Esophagus (tissue), 2 donors: ENCODE data around the gene NCOA3. TPM values are rescaled to one million over a fixed set of nuclear protein-coding genes. Genes with fewer than 3 reads are reported as not detected.
A peak's percentile ranks its signal among the peaks of the same experiment; 100 is the strongest.
"Not testable (repeated sequence)": the region's sequence is repeated elsewhere in the genome, so short reads cannot be mapped to it uniquely, and the experiment has no call there.

Experiments used
- H3K27ac ChIP-seq, 2 donors: one replicate each; pipeline ENCODE4 v1.5.1; 2013; ENCODE audit warnings: low read depth in 2 of 2, mild to moderate bottlenecking in 2 of 2, inconsistent platforms in 1 of 2, low read length in 1 of 2, moderate library complexity in 1 of 2
- H3K27me3 ChIP-seq, 2 donors: one replicate each; pipeline ENCODE4 v1.6.1; 2013; ENCODE audit warnings: low read length in 2 of 2, control low read depth in 1 of 2, mild to moderate bottlenecking in 1 of 2; ENCODE audit not compliant: insufficient read depth in 2 of 2, control insufficient read depth in 1 of 2
- H3K36me3 ChIP-seq, 2 donors: one replicate each; pipeline ENCODE4 v1.6.1; 2013; ENCODE audit warnings: low read length in 1 of 2; ENCODE audit not compliant: control insufficient read depth in 2 of 2, insufficient read depth in 2 of 2
- H3K4me1 ChIP-seq, 2 donors: one replicate each; pipeline ENCODE4 v1.6.1; 2013; ENCODE audit warnings: low read length in 1 of 2; ENCODE audit not compliant: control insufficient read depth in 2 of 2, insufficient read depth in 2 of 2
- H3K4me3 ChIP-seq, 2 donors: one replicate each; pipeline ENCODE4 v1.5.1; 2013; ENCODE audit warnings: low read length in 2 of 2, mild to moderate bottlenecking in 2 of 2, low read depth in 1 of 2, moderate library complexity in 1 of 2
- H3K9me3 ChIP-seq, 2 donors: one replicate each; pipeline ENCODE4 v1.6.1; 2013; ENCODE audit warnings: mild to moderate bottlenecking in 2 of 2, low read depth in 1 of 2, low read length in 1 of 2, moderate library complexity in 1 of 2; ENCODE audit not compliant: control insufficient read depth in 2 of 2, insufficient read depth in 1 of 2
- WGBS, 2 donors: extraction: QIAGEN DNeasy Blood & Tissue Kit; methylation state at CpG; one replicate each; pipeline ENCODE4 v1.1.7; 2013; 5-methylcytosine and 5-hydroxymethylcytosine counted together
- polyA plus RNA-seq, 2 donors: library from polyadenylated mRNA; stranded (reverse); fragments of 200-250 nt; gene quantifications; one replicate each; pipeline ENCODE4 v1.2.3, GENCODE V29; 2013
- donor health status: healthy with polysubstance abuse.
- donor health status: Bipolar disorder and iron deficiency.

Gene NCOA3
- polyA plus RNA-seq, 2 donors: 7.2 to 7.8 TPM

DNA sequence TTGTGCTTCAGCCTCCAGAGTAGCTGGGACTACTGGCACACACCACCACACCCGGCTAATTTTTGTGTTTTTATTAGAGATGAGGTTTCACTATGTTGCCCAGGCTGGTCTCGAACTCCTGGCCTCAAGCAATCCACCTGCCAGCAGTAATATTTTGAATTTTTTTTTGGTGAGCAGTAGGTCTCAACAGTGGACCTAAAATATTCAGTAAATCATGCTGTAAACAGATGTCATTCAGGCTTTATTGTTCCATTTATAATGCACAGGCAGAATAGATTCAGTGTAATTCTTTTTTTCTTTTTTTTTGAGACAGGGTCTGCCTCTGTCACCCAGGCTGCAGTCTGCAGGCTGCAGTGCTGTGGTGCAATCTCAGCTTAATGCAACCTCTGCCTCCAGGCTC, 69.7 kb downstream of the NCOA3 start:
- no peaks in the 10 kb centered on the region for H3K27me3 ChIP-seq
- H3K36me3 ChIP-seq: peaks cover 0 to 5% of the 10 kb centered on the region in 2 donors
- no peaks in the 10 kb centered on the region for H3K4me1 ChIP-seq
- H3K4me3 ChIP-seq: no peak overlapping the region
- WGBS, 2 donors: 98 to 99% methylated on average over 2 of the region's 2 CpGs
- H3K9me3 ChIP-seq: no peaks in the 10 kb centered on the region
- H3K27ac ChIP-seq: no peak overlapping the region

DNA sequence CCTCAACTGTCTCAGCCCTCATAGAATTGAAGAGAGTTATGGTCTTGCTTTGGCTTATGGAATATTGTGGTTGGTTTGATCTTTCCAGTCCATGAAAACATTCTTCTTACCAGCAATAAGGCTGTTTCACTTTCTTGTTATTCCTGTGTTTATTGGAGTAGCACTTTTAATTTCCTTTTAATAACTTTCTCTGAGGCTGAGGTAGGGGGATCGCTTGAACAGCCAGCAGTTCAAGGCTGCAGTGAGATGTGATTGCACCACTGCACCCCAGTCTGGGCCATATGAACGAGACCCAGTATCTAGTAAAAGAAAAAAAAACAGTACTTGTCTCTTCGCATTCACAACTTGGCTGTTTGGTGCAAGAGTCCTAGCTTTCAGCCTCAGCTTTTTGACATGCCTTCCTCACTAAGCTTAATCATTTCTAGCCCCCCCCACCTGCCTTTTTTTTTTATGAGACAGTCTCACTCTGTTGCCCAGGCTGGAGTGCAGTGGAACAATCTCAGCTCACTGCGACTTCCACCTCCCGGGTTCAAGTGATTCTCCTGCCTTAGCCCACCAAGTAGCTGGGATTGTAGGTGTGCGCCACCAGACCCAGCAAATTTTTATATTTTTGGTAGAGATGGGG, 70.5 kb downstream of the NCOA3 start:
- H3K4me3 ChIP-seq: no peak overlapping the region
- H3K36me3 ChIP-seq: peaks cover 0 to 3% of the 10 kb centered on the region in 2 donors
- no peaks in the 10 kb centered on the region for H3K27me3 ChIP-seq
- H3K4me1 ChIP-seq: no peaks in the 10 kb centered on the region
- H3K27ac ChIP-seq: no peak overlapping the region
- H3K9me3 ChIP-seq: no peaks in the 10 kb centered on the region
- 92 to 94% methylated on average over 6 of the region's 6 CpGs for WGBS, 2 donors

DNA sequence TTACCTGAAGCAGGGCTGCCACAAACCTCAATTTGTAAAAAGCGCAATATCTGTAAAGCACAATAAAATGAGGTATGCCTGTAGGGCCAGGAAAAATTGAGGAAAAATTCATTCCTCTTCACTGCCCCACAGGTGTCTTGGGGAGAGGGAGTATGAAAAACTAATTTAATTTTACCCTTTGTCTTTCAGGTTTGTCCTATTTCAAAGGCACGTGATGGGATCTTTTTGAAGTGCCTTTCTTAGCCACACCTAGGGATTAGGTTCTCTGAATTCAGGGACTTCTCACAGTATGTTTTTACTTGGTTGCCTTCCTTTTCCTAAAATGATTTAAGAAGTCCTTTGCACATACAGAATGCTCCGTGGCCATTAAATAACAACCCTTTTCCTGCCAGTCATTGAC, 71.9 kb downstream of the NCOA3 start:
- Histone ChIP-seq H3K9me3 (no peaks in the 10 kb centered on the region), H3K27ac (peak overlapping the region in 1 of 2 donors; percentile 25), H3K4me1 (no peaks in the 10 kb centered on the region), H3K4me3 (no peak overlapping the region), H3K27me3 (no peaks in the 10 kb centered on the region), H3K36me3 (peaks cover 0 to 3% of the 10 kb centered on the region in 2 donors)
- 42 to 50% methylated on average over 3 of the region's 3 CpGs for WGBS, 2 donors

DNA sequence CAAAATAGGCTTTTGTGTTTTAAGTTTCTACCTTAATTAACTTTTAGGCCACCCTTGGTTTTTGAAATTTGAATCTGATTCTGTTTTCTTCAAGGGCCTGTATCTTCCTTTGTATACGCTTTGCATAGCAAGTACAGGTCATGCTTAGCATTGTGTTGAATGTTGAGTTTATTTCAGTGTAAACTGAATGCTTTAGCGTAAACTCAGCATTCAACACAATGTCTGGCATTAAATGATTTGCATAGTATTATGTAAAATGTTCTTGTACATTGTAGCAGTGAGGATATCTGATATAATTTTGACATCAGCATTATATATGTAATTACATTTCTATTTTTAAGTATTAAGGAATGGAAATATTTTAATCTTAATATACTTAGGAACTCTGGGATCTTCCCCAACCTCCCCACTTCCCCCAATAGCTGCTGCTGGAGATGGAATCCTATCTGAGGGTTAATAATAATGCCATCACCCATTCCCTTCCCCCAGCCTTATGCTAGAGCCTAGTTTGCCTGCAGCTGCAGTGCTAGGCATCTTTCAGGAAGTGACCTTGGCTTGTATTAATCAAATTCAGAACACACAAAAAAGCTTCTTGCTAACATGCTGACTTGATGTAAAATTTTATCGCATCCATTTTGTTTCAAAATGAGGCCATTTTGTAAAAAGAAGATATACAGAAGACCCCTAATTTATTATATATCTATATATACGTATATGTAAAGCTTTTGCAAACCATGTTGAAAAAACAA, 73.1 kb downstream of the NCOA3 start:
- Histone ChIP-seq H3K4me3 (no peak overlapping the region), H3K36me3 (no peaks in the 10 kb centered on the region), H3K27ac (no peak overlapping the region), H3K27me3 (no peaks in the 10 kb centered on the region), H3K4me1 (peaks cover 2% of the 10 kb centered on the region in 2 donors), H3K9me3 (no peaks in the 10 kb centered on the region)
- WGBS, 2 donors: 41 to 53% methylated on average over 4 of the region's 4 CpGs

DNA sequence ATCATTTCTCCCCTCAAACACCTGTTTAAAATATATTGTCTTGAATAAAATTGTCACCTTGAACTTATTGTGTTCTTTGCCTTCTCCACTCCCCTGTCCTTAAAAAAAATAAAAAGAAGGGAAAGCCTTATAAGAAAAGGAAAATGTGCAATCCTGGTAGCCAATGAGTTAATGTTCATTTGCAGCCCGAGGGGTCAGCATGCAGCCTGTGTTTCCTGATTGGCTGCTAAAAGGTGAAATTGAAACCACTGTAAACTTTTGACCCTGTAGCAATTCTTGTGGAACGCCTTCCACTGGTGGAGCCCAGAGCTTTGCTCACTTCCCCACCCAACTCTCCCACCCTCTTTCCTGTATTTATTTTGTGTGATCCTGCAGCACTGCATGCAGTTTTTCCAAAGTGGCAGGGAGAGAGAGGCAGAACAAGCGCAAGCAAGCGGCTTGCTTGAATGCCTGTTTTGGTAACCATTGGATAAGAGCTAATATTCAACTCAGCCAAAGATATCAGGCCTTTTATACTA, 74.9 kb downstream of the NCOA3 start:
- peaks cover 2% of the 10 kb centered on the region in 2 donors for H3K4me1 ChIP-seq
- no peaks in the 10 kb centered on the region for H3K27me3 ChIP-seq
- WGBS, 2 donors: 5 to 12% methylated on average over 4 of the region's 4 CpGs
- H3K9me3 ChIP-seq: no peaks in the 10 kb centered on the region
- H3K27ac ChIP-seq: peak overlapping the region; percentile 65 to 74
- no peaks in the 10 kb centered on the region for H3K36me3 ChIP-seq
- no peak overlapping the region for H3K4me3 ChIP-seq

DNA sequence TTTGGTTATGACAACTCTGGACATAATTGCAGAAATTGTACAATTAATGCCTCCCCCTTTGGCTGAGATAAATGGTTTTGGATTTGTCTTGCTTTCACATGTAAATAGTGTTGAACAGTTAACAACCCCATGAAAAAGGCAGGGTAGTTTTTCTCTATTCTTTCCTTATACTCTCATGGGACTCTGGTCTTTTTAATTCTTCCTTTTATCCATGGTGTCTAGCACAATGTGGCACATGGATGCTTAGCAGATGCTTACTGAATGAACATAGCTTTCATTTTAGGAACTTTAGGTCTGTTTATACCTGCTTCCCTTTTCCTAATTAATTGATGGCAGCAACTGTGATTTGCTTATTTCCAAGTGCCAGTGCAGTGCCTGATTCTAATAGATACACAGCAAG, 75.6 kb downstream of the NCOA3 start:
- H3K4me1 ChIP-seq: peaks cover 2% of the 10 kb centered on the region in 2 donors
- H3K27ac ChIP-seq: no peak overlapping the region
- H3K4me3 ChIP-seq: no peak overlapping the region
- no peaks in the 10 kb centered on the region for H3K9me3 ChIP-seq
- H3K36me3 ChIP-seq: no peaks in the 10 kb centered on the region
- H3K27me3 ChIP-seq: no peaks in the 10 kb centered on the region

DNA sequence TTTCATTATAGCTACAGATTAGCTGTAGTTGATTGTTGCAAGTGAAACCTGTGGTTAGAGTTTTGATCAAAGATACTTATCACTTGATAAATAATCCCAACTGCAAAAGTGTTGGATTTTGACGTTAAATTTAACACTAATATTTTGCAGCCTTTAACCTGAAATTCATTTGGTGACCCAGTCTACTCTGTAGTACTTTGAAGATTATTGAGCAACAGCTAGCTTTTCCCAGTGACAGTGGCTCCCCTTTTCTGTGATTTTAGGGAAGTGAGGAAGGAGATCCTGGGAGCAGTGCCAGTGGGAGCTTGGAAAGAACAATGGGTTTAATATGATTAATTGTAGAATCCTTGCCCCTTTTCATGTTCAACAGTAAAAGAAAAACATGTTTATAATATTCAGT, 76.9 kb downstream of the NCOA3 start:
- Histone ChIP-seq H3K9me3 (no peaks in the 10 kb centered on the region), H3K4me3 (no peak overlapping the region), H3K4me1 (peaks cover 2% of the 10 kb centered on the region in 2 donors), H3K36me3 (no peaks in the 10 kb centered on the region), H3K27ac (no peak overlapping the region), H3K27me3 (no peaks in the 10 kb centered on the region)
- 31 to 37% methylated on average over 1 of the region's 1 CpG for WGBS, 2 donors

DNA sequence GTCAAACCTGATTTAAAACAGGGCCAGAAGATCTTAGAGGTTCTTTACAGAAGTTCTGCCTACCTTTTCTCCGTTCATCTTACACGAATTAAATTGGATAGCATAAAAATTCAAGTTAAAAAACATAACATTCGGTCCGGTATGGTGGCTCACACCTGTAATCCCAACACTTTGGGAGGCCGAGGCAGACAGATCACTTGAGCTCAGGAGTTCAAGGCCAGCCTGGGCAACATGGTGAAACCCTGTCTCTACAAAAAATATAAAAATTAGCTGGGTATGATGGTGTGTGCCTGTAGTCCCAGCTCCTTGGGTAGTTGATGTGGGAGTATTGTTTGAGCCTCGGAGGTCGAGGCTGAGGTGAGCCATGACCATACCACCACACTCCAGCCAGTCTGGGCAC, 79.0 kb downstream of the NCOA3 start:
- not testable (repeated sequence) for H3K36me3 ChIP-seq, H3K9me3 ChIP-seq, H3K4me3 ChIP-seq, H3K4me1 ChIP-seq, H3K27me3 ChIP-seq, H3K27ac ChIP-seq
- 80 to 81% methylated on average over 7 of the region's 7 CpGs for WGBS, 2 donors

DNA sequence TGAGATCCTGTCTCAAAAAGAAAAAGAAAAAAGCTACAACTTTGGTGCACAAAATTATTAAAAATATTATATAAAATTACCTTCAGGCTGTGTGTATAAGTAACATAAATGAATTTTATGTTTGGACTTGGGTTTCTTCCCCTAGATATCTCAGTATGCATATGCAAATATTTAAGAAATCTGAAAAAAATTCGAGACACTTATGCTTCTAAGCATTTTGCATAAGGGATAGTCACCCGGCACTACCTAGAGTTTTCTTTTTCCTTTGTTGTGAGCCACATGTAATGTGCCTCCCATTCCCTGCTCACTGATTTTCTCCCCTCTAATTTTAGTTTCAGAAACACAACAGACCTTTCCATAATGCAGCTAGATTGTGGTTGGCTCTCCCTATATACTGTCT, 79.4 kb downstream of the NCOA3 start:
- WGBS, 2 donors: 85 to 87% methylated on average over 2 of the region's 2 CpGs
- no peaks in the 10 kb centered on the region for H3K36me3 ChIP-seq
- H3K27ac ChIP-seq: no peak overlapping the region
- H3K9me3 ChIP-seq: no peaks in the 10 kb centered on the region
- H3K4me1 ChIP-seq: peaks cover 2% of the 10 kb centered on the region in 2 donors
- no peaks in the 10 kb centered on the region for H3K27me3 ChIP-seq
- no peak overlapping the region for H3K4me3 ChIP-seq

DNA sequence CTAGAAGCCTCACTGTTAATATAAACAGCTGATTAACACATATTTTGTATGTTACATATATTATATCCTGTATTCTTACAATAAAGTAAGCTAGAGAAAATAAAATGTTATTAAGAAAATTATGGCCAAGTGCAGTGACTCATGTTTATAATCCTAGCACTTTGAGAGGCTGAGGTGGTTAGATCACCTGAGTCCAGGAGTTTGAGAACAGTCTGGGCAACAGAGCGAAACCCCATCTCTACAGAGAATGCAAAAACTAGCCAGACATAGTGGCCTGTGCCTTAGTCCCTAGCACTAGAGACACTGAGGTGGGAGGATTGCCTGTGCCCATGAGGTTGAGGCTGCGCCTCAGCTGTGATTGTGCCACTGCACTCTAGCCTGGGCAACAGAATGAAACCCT, 81.9 kb downstream of the NCOA3 start:
- H3K4me3 ChIP-seq: no peak overlapping the region
- H3K36me3 ChIP-seq: no peaks in the 10 kb centered on the region
- 98 to 99% methylated on average over 2 of the region's 2 CpGs for WGBS, 2 donors
- H3K9me3 ChIP-seq: no peaks in the 10 kb centered on the region
- no peak overlapping the region for H3K27ac ChIP-seq
- H3K27me3 ChIP-seq: no peaks in the 10 kb centered on the region
- H3K4me1 ChIP-seq: peaks cover 2% of the 10 kb centered on the region in 2 donors
